Stimulated activated CD4-positive, alpha-beta T cell treated with anti-CD3 and anti-CD28 coated beads, Interleukin-2, amount 100 ng/mL, for 4 hours (primary cell): ENCODE results near the gene HSBP1.

ENCODE experiments used
- DNase-seq: peaks from one replicate; pipeline ENCODE4 v3.0.0-alpha.2; 2020; ENCODE audit warnings: low read depth

The HSBP1 gene

GRCh38 chr16:83804366-83804765, 3.4 kb upstream of the HSBP1 start:
- DNase-seq, result no peak

GRCh38 chr16:83806036-83806435, 1.7 kb upstream of the HSBP1 start:
- DNase-seq, result no peak

GRCh38 chr16:83806731-83807130, 1.0 kb upstream of the HSBP1 start:
- no peak for DNase-seq

- DNase-seq, result no peak
Observed at GRCh38 chr16:83807327-83807709, 460 bp upstream of the HSBP1 start.

GRCh38 chr16:83808573-83809014, 816 bp downstream of the HSBP1 start:
- DNase-seq, result no peak

- DNase-seq, result no peak
Observed at GRCh38 chr16:83809092-83809491, 1.3 kb downstream of the HSBP1 start.

GRCh38 chr16:83810901-83811300, 3.1 kb downstream of the HSBP1 start:
- no peak for DNase-seq

GRCh38 chr16:83813823-83814658, 6.3 kb downstream of the HSBP1 start:
- no peak for DNase-seq

- no peak for DNase-seq
Observed at GRCh38 chr16:83814659-83814985, 6.8 kb downstream of the HSBP1 start.

- DNase-seq, result no peak
Observed at GRCh38 chr16:83817022-83817421, 9.2 kb downstream of the HSBP1 start.

- no peak for DNase-seq
Observed at GRCh38 chr16:83818276-83818675, 10.5 kb downstream of the HSBP1 start.

- no peak for DNase-seq
Observed at GRCh38 chr16:83819361-83819760, 11.6 kb downstream of the HSBP1 start.

GRCh38 chr16:83826146-83826913, 18.6 kb downstream of the HSBP1 start:
- peak; percentile 58 for DNase-seq

- no peak for DNase-seq
Observed at GRCh38 chr16:83830091-83830768, 22.5 kb downstream of the HSBP1 start.

GRCh38 chr16:83830769-83831455, 23.1 kb downstream of the HSBP1 start:
- DNase-seq, result no peak

GRCh38 chr16:83831456-83831987, 23.7 kb downstream of the HSBP1 start:
- no peak for DNase-seq

GRCh38 chr16:83833921-83834320, 26.1 kb downstream of the HSBP1 start:
- DNase-seq, result no peak

- DNase-seq, result no peak
Observed at GRCh38 chr16:83835586-83836566, 28.1 kb downstream of the HSBP1 start.

GRCh38 chr16:83837566-83837965, 29.8 kb downstream of the HSBP1 start:
- no peak for DNase-seq

GRCh38 chr16:83838151-83838550, 30.4 kb downstream of the HSBP1 start:
- no peak for DNase-seq

GRCh38 chr16:83839561-83839960, 31.8 kb downstream of the HSBP1 start:
- no peak for DNase-seq
